Measurements from ENCODE around the gene TCEA2. TPM values are rescaled to one million over a fixed set of nuclear protein-coding genes. Genes with fewer than 3 reads are reported as not detected.

TCEA2 gene
- total and polyA plus RNA-seq, 8 donors: 11.6 to 52.9 (median 14.1) TPM

- TF ChIP-seq, protein P1, sequence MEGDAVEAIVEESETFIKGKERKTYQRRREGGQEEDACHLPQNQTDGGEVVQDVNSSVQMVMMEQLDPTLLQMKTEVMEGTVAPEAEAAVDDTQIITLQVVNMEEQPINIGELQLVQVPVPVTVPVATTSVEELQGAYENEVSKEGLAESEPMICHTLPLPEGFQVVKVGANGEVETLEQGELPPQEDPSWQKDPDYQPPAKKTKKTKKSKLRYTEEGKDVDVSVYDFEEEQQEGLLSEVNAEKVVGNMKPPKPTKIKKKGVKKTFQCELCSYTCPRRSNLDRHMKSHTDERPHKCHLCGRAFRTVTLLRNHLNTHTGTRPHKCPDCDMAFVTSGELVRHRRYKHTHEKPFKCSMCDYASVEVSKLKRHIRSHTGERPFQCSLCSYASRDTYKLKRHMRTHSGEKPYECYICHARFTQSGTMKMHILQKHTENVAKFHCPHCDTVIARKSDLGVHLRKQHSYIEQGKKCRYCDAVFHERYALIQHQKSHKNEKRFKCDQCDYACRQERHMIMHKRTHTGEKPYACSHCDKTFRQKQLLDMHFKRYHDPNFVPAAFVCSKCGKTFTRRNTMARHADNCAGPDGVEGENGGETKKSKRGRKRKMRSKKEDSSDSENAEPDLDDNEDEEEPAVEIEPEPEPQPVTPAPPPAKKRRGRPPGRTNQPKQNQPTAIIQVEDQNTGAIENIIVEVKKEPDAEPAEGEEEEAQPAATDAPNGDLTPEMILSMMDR (IDR thresholded peaks at IDR 0.05): no peak
- intact Hi-C loops (cut with DNase I): no loop called here
- peaks cover 0 to 3% (median 0%) of the 10 kb centered on the region in 3 donors for H3K4me1 ChIP-seq
- no peaks in the 10 kb centered on the region for H3K9me3 ChIP-seq
- H3K4me3 ChIP-seq: no peak overlapping the region
- DNase-seq: peak in 2 of 6 donors; percentile 41 to 56
- H3K36me3 ChIP-seq: no peaks in the 10 kb centered on the region
- no peak overlapping the region for H3K27ac ChIP-seq
- no peak for ATAC-seq
- FAIRE-seq: no peak
- H3K27me3 ChIP-seq: no peaks in the 10 kb centered on the region
- 68 to 87% methylated on average over 28 of the region's 28 CpGs for WGBS, 2 donors
Observed at GRCh38 chr20:64106435-64106961, 43.5 kb downstream of the TCEA2 start.

DNA sequence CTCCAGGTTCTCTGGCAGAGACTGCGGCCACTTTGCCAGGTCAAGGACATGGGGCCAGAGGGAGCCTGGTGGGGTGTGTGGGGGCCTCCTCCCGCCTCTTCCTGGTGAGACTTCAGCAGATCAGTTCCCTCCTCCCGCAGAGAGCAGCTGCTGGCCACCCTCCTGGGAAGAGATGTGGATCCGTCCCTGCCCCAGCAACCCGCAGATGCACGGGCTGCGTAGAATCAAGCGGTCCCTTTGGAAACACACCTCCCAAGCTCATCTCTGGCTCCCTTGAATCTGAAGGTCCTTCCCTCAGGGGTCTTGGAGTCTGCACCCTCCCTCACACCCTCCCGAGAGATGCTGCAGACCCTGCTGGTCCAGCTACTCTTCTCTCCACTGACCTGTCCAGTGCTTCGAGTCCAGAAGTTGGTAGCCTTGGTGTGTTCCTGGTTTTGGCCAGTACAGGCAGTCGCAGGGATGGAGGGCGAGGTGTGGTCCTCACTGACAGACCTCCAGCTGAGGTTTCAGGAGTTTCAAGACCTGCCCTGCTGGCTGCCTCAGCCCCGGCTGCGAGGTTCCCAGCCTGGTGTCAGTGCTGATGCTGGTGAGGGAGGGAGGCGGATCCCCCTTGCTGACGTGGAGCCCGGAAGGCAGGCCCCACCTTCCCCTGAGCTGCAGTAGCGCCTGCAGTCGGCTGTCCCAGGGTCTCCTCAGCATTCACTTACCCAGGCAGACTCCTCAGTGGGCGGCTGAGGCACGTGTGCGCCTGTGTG, 44.2 kb downstream of the TCEA2 start, which contains the start of gene NPBWR2:
NPBWR2 (minus strand) TSS at position 585 of the 755 bp plus-strand sequence. CDS start 734 bp downstream, outside the sequence.
- no peaks in the 10 kb centered on the region for H3K27me3 ChIP-seq

GRCh38 chr20:64107736-64108457, 44.9 kb downstream of the TCEA2 start:
- no peak for ATAC-seq
- no peaks in the 10 kb centered on the region for H3K27me3 ChIP-seq
- WGBS, 2 donors: 61 to 77% methylated on average over 19 of the region's 19 CpGs
- intact Hi-C loops (cut with DNase I): no loop called here
- H3K9me3 ChIP-seq: no peaks in the 10 kb centered on the region
- no peaks in the 10 kb centered on the region for H3K36me3 ChIP-seq
- TF ChIP-seq, protein P1 (IDR thresholded peaks at IDR 0.05): no peak
- peak in 2 of 6 donors; percentile 27 to 51 for DNase-seq
- no peak overlapping the region for H3K4me3 ChIP-seq
- no peak for FAIRE-seq
- H3K4me1 ChIP-seq: no peaks in the 10 kb centered on the region
- H3K27ac ChIP-seq: no peak overlapping the region

More for the DNA sequence above, 44.2 kb downstream of the TCEA2 start, which contains the start of gene NPBWR2:
- TF ChIP-seq, protein P1 (IDR thresholded peaks at IDR 0.05): no peak
- FAIRE-seq (no peak), DNase-seq (peak in 2 of 6 donors; percentile 50 to 53), ATAC-seq (no peak)
- Histone ChIP-seq H3K36me3 (no peaks in the 10 kb centered on the region), H3K27ac (no peak within 1 kb of the TSS), H3K4me1 (no peaks in the 10 kb centered on the region), H3K9me3 (no peaks in the 10 kb centered on the region), H3K4me3 (no peak within 1 kb of the TSS)
- 48 to 66% methylated on average over 22 of the region's 22 CpGs for WGBS, 2 donors
- intact Hi-C loops (cut with DNase I): no loop called here

DNA sequence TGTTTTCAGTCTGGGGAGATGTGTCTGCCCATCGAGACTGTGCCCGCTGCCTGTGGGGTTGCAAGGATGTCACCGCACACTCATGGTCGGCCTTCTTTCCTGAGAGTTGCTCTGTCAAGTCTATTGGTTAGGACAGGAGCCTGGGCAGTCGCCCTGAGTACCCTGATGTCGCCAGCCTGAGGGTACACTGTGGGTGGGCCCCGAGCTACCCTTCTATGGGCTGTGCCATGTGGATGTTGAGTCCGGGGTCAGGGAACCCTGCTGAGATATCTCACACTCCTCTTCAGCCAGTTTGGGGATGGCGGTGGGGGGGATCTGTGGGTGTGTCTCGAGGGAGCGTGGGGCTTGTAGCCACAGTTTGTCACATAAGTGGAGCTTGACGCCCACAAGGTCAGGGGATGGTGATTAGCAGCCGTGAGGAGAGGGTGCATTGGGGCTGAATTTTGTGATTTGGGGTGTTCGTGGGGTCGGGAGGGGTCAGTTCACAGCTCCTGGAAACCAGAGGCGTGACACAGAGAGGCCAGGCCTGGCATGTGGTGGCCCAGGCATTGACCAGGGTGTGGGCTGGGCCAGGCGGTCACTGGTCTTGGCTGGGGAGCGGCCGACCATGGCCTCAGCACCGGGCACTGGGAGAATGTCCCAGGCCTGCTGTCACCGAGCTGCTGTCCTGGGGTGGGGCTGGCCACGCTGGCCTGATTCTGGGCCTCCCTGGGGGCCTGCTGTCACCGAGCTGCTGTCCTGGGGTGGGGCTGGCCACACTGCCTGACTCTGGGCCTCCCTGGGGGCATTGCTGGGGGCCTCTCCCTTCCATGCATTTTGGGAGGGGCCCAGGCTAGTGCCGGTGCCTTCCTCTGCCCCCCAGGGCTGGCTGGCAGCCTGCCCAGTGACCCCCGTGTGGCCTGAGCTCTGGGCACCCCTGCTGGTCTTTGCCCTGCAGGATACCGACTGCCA, 46.0 kb downstream of the TCEA2 start:
- ATAC-seq (no peak), FAIRE-seq (no peak), DNase-seq (peak in 2 of 6 donors; percentile 21 to 53)
- no peaks in the 10 kb centered on the region for H3K4me1 ChIP-seq
- 61 to 71% methylated on average over 25 to 26 of the region's 26 CpGs for WGBS, 2 donors
- H3K4me3 ChIP-seq: no peak overlapping the region
- no peak overlapping the region for H3K27ac ChIP-seq
- no peaks in the 10 kb centered on the region for H3K9me3 ChIP-seq
- no peaks in the 10 kb centered on the region for H3K27me3 ChIP-seq
- intact Hi-C loops (cut with DNase I): no loop called here
- TF ChIP-seq, protein P1 (IDR thresholded peaks at IDR 0.05): no peak
- no peaks in the 10 kb centered on the region for H3K36me3 ChIP-seq
